GM23338 (cell line): Measurements from ENCODE around the gene AP5Z1. TPM values are rescaled to one million over a fixed set of nuclear protein-coding genes. Genes with fewer than 3 reads are reported as not detected.

Experiments used
- ATAC-seq: fragments of 200-7000 bp; cut with Tn5 transposase; 3 replicates; pipeline ENCODE4 v1.9.1; 2020
- DNase-seq: peaks from one replicate; pipeline ENCODE4 v3.0.0-alpha.2; 2015; ENCODE audit warnings: low spot score
- H2AFZ ChIP-seq: fragments of 200-600 bp; sonication (generic); 2 replicates; pipeline ENCODE4 v1.8.0; 2016; ENCODE audit warnings: antibody characterized with exemption, mild to moderate bottlenecking, moderate library complexity
- H3F3A ChIP-seq: fragments of 200-600 bp; sonication (generic); replicated peaks from 2 replicates; pipeline ENCODE4 v1.8.0; 2017; ENCODE audit warnings: antibody characterized with exemption, mixed run types, low read depth
- H3K27ac ChIP-seq: fragments of 200-600 bp; sonication (generic); 2 replicates; pipeline ENCODE4 v1.6.1; 2016; ENCODE audit warnings: low read depth
- H3K27me3 ChIP-seq: fragments of 200-600 bp; sonication (generic); 2 replicates; pipeline ENCODE4 v1.8.0; 2016; ENCODE audit warnings: mild to moderate bottlenecking, mixed run types, moderate library complexity; ENCODE audit not compliant: insufficient read depth
- H3K36me3 ChIP-seq: fragments of 200-600 bp; sonication (generic); 2 replicates; pipeline ENCODE4 v1.8.0; 2016; ENCODE audit warnings: mild to moderate bottlenecking; ENCODE audit not compliant: insufficient read depth
- H3K4me1 ChIP-seq: fragments of 200-600 bp; sonication (generic); 2 replicates; pipeline ENCODE4 v1.8.0; 2016; ENCODE audit warnings: mild to moderate bottlenecking, moderate library complexity; ENCODE audit not compliant: insufficient read depth
- H3K4me2 ChIP-seq: fragments of 200-600 bp; sonication (generic); 2 replicates; pipeline ENCODE4 v1.7.1; 2017; ENCODE audit warnings: mixed run types
- H3K4me3 ChIP-seq: fragments of 200-600 bp; sonication (generic); 2 replicates; pipeline ENCODE4 v1.6.1; 2016; ENCODE audit warnings: mixed run types
- H3K79me2 ChIP-seq: fragments of 200-600 bp; sonication (generic); replicated peaks from 2 replicates; pipeline ENCODE4 v1.8.0; 2017; ENCODE audit warnings: mild to moderate bottlenecking; ENCODE audit not compliant: insufficient read depth
- H3K9me2 ChIP-seq: fragments of 200-600 bp; sonication (generic); 2 replicates; pipeline ENCODE4 v1.8.0; 2017; ENCODE audit not compliant: insufficient read depth
- H4K20me1 ChIP-seq: fragments of 200-600 bp; sonication (generic); replicated peaks from 2 replicates; pipeline ENCODE4 v1.8.0; 2017; ENCODE audit warnings: mild to moderate bottlenecking; ENCODE audit not compliant: insufficient read depth
- H3K27ac Mint-ChIP-seq: 2 replicates; pipeline ENCODE4 v1.8.0; 2020; ENCODE audit warnings: inconsistent platforms, mild to moderate bottlenecking, moderate library complexity, mixed read lengths
- H3K27me3 Mint-ChIP-seq: 3 replicates; pipeline ENCODE4 v1.8.0; 2022; ENCODE audit warnings: low read depth, mild to moderate bottlenecking, moderate library complexity, mixed read lengths, inconsistent platforms; ENCODE audit not compliant: insufficient read depth, poor library complexity
- H3K36me3 Mint-ChIP-seq: 3 replicates; pipeline ENCODE4 v1.8.0; 2021; ENCODE audit warnings: low read depth, mild to moderate bottlenecking, inconsistent platforms, moderate library complexity, mixed read lengths
- H3K4me1 Mint-ChIP-seq: 3 replicates; pipeline ENCODE4 v1.8.0; 2020; ENCODE audit warnings: mild to moderate bottlenecking, inconsistent platforms, mixed read lengths
- H3K4me3 Mint-ChIP-seq: 3 replicates; pipeline ENCODE4 v1.8.0; 2021; ENCODE audit warnings: moderate library complexity, mild to moderate bottlenecking, inconsistent platforms, mixed read lengths
- H3K9me3 Mint-ChIP-seq: 3 replicates; pipeline ENCODE4 v1.8.0; 2020; ENCODE audit warnings: moderate library complexity, mild to moderate bottlenecking, inconsistent platforms, mixed read lengths
- CREB1 ChIP-seq: fragments of 250-450 bp; sonication (Bioruptor Pico); IDR thresholded peaks from 2 replicates; pipeline ENCODE4 v1.5.0; 2020; ENCODE audit warnings: low read depth, mild to moderate bottlenecking, moderate library complexity
- ETS1 ChIP-seq: IDR thresholded peaks from 2 replicates; pipeline ENCODE4 v1.6.1; 2016; ENCODE audit warnings: antibody characterized with exemption
- EZH2 ChIP-seq: fragments of 200-600 bp; sonication (generic); IDR thresholded peaks from one replicate; pipeline ENCODE4 v1.8.0; 2017; ENCODE audit warnings: antibody characterized with exemption, mild to moderate bottlenecking, low read depth; ENCODE audit not compliant: unreplicated experiment
- EZH2phosphoT487 ChIP-seq: fragments of 200-600 bp; sonication (generic); IDR thresholded peaks from one replicate; pipeline ENCODE4 v1.8.1; 2018; ENCODE audit warnings: antibody characterized with exemption; ENCODE audit not compliant: unreplicated experiment
- JUNB ChIP-seq: IDR thresholded peaks from one replicate; pipeline ENCODE4 v1.6.1; 2016; ENCODE audit warnings: antibody characterized with exemption; ENCODE audit not compliant: unreplicated experiment
- NANOG ChIP-seq: IDR thresholded peaks from 2 replicates; pipeline ENCODE4 v1.6.1; 2016; ENCODE audit warnings: antibody characterized with exemption, borderline replicate concordance
- POLR2AphosphoS5 ChIP-seq: IDR thresholded peaks from 2 replicates; pipeline ENCODE4 v1.6.1; 2016; ENCODE audit warnings: antibody characterized with exemption, low read depth
- STAT1 ChIP-seq: IDR thresholded peaks from one replicate; pipeline ENCODE4 v1.6.1; 2016; ENCODE audit warnings: antibody characterized with exemption; ENCODE audit not compliant: unreplicated experiment
- ZNF114 ChIP-seq: fragments of 250-450 bp; sonication (Bioruptor Pico); IDR thresholded peaks from 2 replicates; pipeline ENCODE4 v1.5.0; 2020; ENCODE audit warnings: mild to moderate bottlenecking, moderate library complexity
- ZNF331 ChIP-seq: fragments of 250-450 bp; sonication (Bioruptor Pico); IDR thresholded peaks from 2 replicates; pipeline ENCODE4 v1.5.0; 2020; ENCODE audit warnings: low read depth, mild to moderate bottlenecking, moderate library complexity
- polyA plus RNA-seq: library from polyadenylated mRNA; unstranded; fragments of >200 nt; fragmentation: Nextera tagmentation; extraction: Ambion mirVana; gene quantifications from 2 replicates; pipeline ENCODE4 v1.2.1, GENCODE V29; 2016
- total RNA-seq: library from RNA; depleted of rRNA; stranded (reverse); fragments of >200 nt; shearing (Covaris generic); gene quantifications from 2 replicates; pipeline ENCODE4 v1.2.3, GENCODE V29; 2014
- TF ChIP-seq, protein P1 (sequence below), 2 experiments: fragments of 200-600 bp in 1 of 2; sonication (generic) in 1 of 2; conservative IDR thresholded peaks; 2 replicates each; pipeline versions ENCODE4 v1.5.1 to v1.6.1; 2016 to 2017; ENCODE audit warnings: antibody characterized with exemption in 2 of 2, low read depth in 2 of 2, mild to moderate bottlenecking in 2 of 2, moderate library complexity in 1 of 2
- TF ChIP-seq, protein P2 (sequence below): fragments of 250-450 bp; sonication (Bioruptor Pico); IDR thresholded peaks from 2 replicates; pipeline ENCODE4 v1.5.0; 2020; ENCODE audit warnings: mild to moderate bottlenecking, moderate library complexity
- TF ChIP-seq, protein P3 (sequence below): IDR thresholded peaks from one replicate; pipeline ENCODE4 v1.6.1; 2018; ENCODE audit warnings: antibody characterized with exemption; ENCODE audit not compliant: unreplicated experiment

The AP5Z1 gene
- total and polyA plus RNA-seq, 2 experiments from 2014 or later, result 16.3 to 31.2 TPM

DNA sequence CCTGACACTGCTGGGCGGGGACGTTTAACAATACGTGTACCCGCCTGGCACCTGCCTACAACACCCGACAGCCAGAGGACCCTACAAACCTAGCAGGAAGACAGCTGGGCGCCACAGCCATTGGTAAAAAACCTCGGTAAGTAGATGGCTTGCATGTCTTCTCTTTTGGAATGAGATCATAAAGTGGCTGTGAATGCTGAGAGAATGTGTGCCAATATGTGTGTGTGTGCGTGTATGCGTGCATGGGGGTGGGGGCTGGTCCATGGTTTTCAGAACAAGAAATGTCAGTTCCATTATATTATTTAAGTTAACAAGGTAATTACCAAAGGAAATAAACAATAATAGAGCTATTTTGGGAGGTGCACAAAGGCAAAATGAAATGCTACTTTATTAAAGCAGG, 47.3 kb downstream of the AP5Z1 start:
- Histone ChIP-seq H2AFZ (no peak overlapping the region), H3K27ac (no peak overlapping the region), H3K27me3 (no peaks in the 10 kb centered on the region), H3K9me2 (no peaks in the 10 kb centered on the region), H3K4me2 (no peak overlapping the region), H3F3A (no peaks in the 10 kb centered on the region), H3K79me2 (no peaks in the 10 kb centered on the region), H4K20me1 (no peaks in the 10 kb centered on the region), H3K4me1 (no peaks in the 10 kb centered on the region), H3K4me3 (no peak overlapping the region), H3K36me3 (no peaks in the 10 kb centered on the region)
- no peaks in the 10 kb centered on the region for H3K4me1 Mint-ChIP-seq
- peaks cover 5% of the 10 kb centered on the region for H3K27me3 Mint-ChIP-seq
- H3K4me3 Mint-ChIP-seq, result no peak overlapping the region
- ATAC-seq (no peak), DNase-seq (no peak)
- TF ChIP-seq POLR2AphosphoS5, result no peak
- TF ChIP-seq, protein P1, sequence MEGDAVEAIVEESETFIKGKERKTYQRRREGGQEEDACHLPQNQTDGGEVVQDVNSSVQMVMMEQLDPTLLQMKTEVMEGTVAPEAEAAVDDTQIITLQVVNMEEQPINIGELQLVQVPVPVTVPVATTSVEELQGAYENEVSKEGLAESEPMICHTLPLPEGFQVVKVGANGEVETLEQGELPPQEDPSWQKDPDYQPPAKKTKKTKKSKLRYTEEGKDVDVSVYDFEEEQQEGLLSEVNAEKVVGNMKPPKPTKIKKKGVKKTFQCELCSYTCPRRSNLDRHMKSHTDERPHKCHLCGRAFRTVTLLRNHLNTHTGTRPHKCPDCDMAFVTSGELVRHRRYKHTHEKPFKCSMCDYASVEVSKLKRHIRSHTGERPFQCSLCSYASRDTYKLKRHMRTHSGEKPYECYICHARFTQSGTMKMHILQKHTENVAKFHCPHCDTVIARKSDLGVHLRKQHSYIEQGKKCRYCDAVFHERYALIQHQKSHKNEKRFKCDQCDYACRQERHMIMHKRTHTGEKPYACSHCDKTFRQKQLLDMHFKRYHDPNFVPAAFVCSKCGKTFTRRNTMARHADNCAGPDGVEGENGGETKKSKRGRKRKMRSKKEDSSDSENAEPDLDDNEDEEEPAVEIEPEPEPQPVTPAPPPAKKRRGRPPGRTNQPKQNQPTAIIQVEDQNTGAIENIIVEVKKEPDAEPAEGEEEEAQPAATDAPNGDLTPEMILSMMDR (conservative IDR thresholded peaks at IDR 0.05; ENCODE audit: low read depth in 2 of 2), result no peak
- TF ChIP-seq EZH2, result no peak
- no peak for TF ChIP-seq EZH2phosphoT487
- TF ChIP-seq STAT1, result no peak
- no peak for TF ChIP-seq ZNF114
- no peak for TF ChIP-seq NANOG
- TF ChIP-seq, protein P2, sequence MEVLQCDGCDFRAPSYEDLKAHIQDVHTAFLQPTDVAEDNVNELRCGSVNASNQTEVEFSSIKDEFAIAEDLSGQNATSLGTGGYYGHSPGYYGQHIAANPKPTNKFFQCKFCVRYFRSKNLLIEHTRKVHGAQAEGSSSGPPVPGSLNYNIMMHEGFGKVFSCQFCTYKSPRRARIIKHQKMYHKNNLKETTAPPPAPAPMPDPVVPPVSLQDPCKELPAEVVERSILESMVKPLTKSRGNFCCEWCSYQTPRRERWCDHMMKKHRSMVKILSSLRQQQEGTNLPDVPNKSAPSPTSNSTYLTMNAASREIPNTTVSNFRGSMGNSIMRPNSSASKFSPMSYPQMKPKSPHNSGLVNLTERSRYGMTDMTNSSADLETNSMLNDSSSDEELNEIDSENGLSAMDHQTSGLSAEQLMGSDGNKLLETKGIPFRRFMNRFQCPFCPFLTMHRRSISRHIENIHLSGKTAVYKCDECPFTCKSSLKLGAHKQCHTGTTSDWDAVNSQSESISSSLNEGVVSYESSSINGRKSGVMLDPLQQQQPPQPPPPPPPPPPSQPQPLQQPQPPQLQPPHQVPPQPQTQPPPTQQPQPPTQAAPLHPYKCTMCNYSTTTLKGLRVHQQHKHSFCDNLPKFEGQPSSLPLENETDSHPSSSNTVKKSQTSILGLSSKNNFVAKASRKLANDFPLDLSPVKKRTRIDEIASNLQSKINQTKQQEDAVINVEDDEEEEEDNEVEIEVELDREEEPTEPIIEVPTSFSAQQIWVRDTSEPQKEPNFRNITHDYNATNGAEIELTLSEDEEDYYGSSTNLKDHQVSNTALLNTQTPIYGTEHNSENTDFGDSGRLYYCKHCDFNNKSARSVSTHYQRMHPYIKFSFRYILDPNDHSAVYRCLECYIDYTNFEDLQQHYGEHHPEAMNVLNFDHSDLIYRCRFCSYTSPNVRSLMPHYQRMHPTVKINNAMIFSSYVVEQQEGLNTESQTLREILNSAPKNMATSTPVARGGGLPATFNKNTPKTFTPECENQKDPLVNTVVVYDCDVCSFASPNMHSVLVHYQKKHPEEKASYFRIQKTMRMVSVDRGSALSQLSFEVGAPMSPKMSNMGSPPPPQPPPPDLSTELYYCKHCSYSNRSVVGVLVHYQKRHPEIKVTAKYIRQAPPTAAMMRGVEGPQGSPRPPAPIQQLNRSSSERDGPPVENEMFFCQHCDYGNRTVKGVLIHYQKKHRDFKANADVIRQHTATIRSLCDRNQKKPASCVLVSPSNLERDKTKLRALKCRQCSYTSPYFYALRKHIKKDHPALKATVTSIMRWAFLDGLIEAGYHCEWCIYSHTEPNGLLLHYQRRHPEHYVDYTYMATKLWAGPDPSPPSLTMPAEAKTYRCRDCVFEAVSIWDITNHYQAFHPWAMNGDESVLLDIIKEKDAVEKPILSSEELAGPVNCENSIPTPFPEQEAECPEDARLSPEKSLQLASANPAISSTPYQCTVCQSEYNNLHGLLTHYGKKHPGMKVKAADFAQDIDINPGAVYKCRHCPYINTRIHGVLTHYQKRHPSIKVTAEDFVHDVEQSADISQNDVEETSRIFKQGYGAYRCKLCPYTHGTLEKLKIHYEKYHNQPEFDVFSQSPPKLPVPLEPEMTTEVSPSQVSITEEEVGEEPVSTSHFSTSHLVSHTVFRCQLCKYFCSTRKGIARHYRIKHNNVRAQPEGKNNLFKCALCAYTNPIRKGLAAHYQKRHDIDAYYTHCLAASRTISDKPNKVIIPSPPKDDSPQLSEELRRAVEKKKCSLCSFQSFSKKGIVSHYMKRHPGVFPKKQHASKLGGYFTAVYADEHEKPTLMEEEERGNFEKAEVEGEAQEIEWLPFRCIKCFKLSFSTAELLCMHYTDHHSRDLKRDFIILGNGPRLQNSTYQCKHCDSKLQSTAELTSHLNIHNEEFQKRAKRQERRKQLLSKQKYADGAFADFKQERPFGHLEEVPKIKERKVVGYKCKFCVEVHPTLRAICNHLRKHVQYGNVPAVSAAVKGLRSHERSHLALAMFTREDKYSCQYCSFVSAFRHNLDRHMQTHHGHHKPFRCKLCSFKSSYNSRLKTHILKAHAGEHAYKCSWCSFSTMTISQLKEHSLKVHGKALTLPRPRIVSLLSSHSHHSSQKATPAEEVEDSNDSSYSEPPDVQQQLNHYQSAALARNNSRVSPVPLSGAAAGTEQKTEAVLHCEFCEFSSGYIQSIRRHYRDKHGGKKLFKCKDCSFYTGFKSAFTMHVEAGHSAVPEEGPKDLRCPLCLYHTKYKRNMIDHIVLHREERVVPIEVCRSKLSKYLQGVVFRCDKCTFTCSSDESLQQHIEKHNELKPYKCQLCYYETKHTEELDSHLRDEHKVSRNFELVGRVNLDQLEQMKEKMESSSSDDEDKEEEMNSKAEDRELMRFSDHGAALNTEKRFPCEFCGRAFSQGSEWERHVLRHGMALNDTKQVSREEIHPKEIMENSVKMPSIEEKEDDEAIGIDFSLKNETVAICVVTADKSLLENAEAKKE (CRISPR knock-in tag), result no peak
- TF ChIP-seq ZNF331, result no peak
- TF ChIP-seq, protein P3, sequence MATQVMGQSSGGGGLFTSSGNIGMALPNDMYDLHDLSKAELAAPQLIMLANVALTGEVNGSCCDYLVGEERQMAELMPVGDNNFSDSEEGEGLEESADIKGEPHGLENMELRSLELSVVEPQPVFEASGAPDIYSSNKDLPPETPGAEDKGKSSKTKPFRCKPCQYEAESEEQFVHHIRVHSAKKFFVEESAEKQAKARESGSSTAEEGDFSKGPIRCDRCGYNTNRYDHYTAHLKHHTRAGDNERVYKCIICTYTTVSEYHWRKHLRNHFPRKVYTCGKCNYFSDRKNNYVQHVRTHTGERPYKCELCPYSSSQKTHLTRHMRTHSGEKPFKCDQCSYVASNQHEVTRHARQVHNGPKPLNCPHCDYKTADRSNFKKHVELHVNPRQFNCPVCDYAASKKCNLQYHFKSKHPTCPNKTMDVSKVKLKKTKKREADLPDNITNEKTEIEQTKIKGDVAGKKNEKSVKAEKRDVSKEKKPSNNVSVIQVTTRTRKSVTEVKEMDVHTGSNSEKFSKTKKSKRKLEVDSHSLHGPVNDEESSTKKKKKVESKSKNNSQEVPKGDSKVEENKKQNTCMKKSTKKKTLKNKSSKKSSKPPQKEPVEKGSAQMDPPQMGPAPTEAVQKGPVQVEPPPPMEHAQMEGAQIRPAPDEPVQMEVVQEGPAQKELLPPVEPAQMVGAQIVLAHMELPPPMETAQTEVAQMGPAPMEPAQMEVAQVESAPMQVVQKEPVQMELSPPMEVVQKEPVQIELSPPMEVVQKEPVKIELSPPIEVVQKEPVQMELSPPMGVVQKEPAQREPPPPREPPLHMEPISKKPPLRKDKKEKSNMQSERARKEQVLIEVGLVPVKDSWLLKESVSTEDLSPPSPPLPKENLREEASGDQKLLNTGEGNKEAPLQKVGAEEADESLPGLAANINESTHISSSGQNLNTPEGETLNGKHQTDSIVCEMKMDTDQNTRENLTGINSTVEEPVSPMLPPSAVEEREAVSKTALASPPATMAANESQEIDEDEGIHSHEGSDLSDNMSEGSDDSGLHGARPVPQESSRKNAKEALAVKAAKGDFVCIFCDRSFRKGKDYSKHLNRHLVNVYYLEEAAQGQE, result no peak
- no peak for TF ChIP-seq CREB1 (CRISPR knock-in tag)
- no peak for TF ChIP-seq ETS1
- no peak for TF ChIP-seq JUNB
- no peaks in the 10 kb centered on the region for H3K9me3 Mint-ChIP-seq
- no peak overlapping the region for H3K27ac Mint-ChIP-seq
- H3K36me3 Mint-ChIP-seq, result no peaks in the 10 kb centered on the region
